Measurements from ENCODE around the gene HSPG2.

The HSPG2 gene

GRCh38 chr1:21903638-21904453 lies 33.3 kb downstream of the HSPG2 start:
- DNase-seq (ENCODE audit: low spot score) = no peak
- no peak for TF ChIP-seq CTCF (IDR thresholded peaks at IDR 0.05; ENCODE audit: borderline replicate concordance, control extremely low read depth, extremely low read depth, insufficient read depth, missing control alignments)
- in situ Hi-C loops (cut with MboI; ENCODE audit: low sequenced_read_pairs, unreplicated experiment) = no loop called here

- no peak for TF ChIP-seq CTCF (IDR thresholded peaks at IDR 0.05; ENCODE audit: borderline replicate concordance, control extremely low read depth, extremely low read depth, insufficient read depth, missing control alignments)
- in situ Hi-C loops (cut with MboI; ENCODE audit: low sequenced_read_pairs, unreplicated experiment) = no loop called here
- DNase-seq (ENCODE audit: low spot score) = no peak
These were observed 34.8 kb downstream of the HSPG2 start for GRCh38 chr1:21902026-21903012.

- TF ChIP-seq CTCF (IDR thresholded peaks at IDR 0.05; ENCODE audit: borderline replicate concordance, control extremely low read depth, extremely low read depth, insufficient read depth, missing control alignments) = no peak
- no peak for DNase-seq (ENCODE audit: low spot score)
- in situ Hi-C loops (cut with MboI; ENCODE audit: low sequenced_read_pairs, unreplicated experiment) = no loop called here
These were observed 35.6 kb downstream of the HSPG2 start for GRCh38 chr1:21901473-21901847.

- in situ Hi-C loops (cut with MboI; ENCODE audit: low sequenced_read_pairs, unreplicated experiment) = no loop called here
- DNase-seq (ENCODE audit: low spot score) = no peak
- TF ChIP-seq CTCF (IDR thresholded peaks at IDR 0.05; ENCODE audit: borderline replicate concordance, control extremely low read depth, extremely low read depth, insufficient read depth, missing control alignments) = no peak
These were observed 36.2 kb downstream of the HSPG2 start for GRCh38 chr1:21900766-21901472.

GRCh38 chr1:21899987-21900386 lies 37.1 kb downstream of the HSPG2 start:
- no peak for DNase-seq (ENCODE audit: low spot score)
- in situ Hi-C loops (cut with MboI; ENCODE audit: low sequenced_read_pairs, unreplicated experiment) = no loop called here
- no peak for TF ChIP-seq CTCF (IDR thresholded peaks at IDR 0.05; ENCODE audit: borderline replicate concordance, control extremely low read depth, extremely low read depth, insufficient read depth, missing control alignments)

- in situ Hi-C loops (cut with MboI; ENCODE audit: low sequenced_read_pairs, unreplicated experiment) = no loop called here
- no peak for TF ChIP-seq CTCF (IDR thresholded peaks at IDR 0.05; ENCODE audit: borderline replicate concordance, control extremely low read depth, extremely low read depth, insufficient read depth, missing control alignments)
- DNase-seq (ENCODE audit: low spot score) = no peak
These were observed 37.8 kb downstream of the HSPG2 start for GRCh38 chr1:21899267-21899810.
